Ectodermal cell (in vitro differentiated cells): ENCODE measurements around the gene OPN1MW2.
"Not testable (repeated sequence)": the region's sequence is repeated elsewhere in the genome, so short reads cannot be mapped to it uniquely, and the experiment has no call there.

Experiments
- H3K27ac ChIP-seq: 2 replicates; pipeline ENCODE4 v1.7.0; 2013; ENCODE audit warnings: mild to moderate bottlenecking, low read depth, low read length; ENCODE audit not compliant: insufficient read depth, poor library complexity, severe bottlenecking
- H3K27me3 ChIP-seq: 2 replicates; pipeline ENCODE4 v1.7.0; 2013; ENCODE audit warnings: mild to moderate bottlenecking, low read length; ENCODE audit not compliant: insufficient read depth, control insufficient read depth, poor library complexity, severe bottlenecking
- H3K36me3 ChIP-seq: one replicate; pipeline ENCODE4 v1.7.0; 2013; ENCODE audit warnings: low read length; ENCODE audit not compliant: control insufficient read depth, insufficient read depth
- H3K4me1 ChIP-seq: one replicate; pipeline ENCODE4 v1.7.0; 2013; ENCODE audit warnings: low read length; ENCODE audit not compliant: control insufficient read depth, insufficient read depth
- H3K4me3 ChIP-seq: 2 replicates; pipeline ENCODE4 v1.7.0; 2013; ENCODE audit warnings: low read depth, low read length, control low read depth; ENCODE audit not compliant: insufficient read depth
- H3K9me3 ChIP-seq: 2 replicates; pipeline ENCODE4 v1.7.0; 2013; ENCODE audit warnings: mild to moderate bottlenecking, low read length, moderate library complexity; ENCODE audit not compliant: control insufficient read depth
- WGBS, 2 experiments: methylation state at CpG; one replicate each; pipeline ENCODE4 v1.1.7; 2013; ENCODE audit warnings: missing lambda C conversion rate in 2 of 2; 5-methylcytosine and 5-hydroxymethylcytosine counted together

OPN1MW2 gene

DNA sequence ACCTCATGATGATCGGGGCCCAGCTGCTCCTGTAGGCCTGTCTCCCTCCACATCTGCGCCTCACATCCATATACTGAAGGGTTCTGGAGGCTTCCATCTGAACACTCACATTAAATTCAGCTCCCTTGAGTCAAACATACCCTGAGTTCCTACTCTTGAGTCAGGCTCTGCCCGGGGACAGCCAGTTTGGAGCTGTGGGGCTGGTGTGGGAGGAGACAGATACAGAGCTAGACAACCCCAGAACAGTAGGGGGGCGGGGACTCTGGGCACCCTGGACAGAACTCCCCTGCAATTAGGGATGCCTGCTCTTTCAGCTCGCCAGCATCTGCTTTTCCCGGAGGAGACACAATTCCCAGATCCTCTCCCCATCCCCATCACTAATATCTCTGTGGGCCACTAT, 43.5 kb downstream of the OPN1MW2 start:
- H3K4me3 ChIP-seq, H3K4me1 ChIP-seq, H3K9me3 ChIP-seq, H3K27me3 ChIP-seq, H3K27ac ChIP-seq, H3K36me3 ChIP-seq: not testable (repeated sequence)
- WGBS, 2 experiments: no CpG with 5 or more reads among the region's 6 CpGs

DNA sequence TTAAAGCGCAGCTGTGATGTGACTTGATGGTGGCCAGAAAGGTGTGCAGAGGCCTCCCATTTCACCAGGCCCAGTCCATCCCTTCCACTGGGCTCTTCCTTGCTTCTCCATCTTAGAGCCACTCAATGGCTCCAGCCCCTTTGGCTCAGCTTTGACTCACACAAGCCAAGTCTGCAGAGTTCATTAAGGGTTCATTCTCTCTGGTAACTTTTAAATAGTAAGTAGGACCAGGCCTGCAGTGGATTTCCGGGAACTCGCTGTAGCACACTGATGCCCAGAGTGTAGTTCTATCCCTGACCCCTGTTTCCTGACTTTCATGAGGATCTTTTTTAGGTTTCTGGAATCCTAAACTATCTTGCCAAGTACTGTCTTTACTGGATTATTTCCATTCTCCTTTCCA, 49.7 kb downstream of the OPN1MW2 start:
- not testable (repeated sequence) for H3K4me3 ChIP-seq, H3K36me3 ChIP-seq, H3K27ac ChIP-seq, H3K4me1 ChIP-seq, H3K27me3 ChIP-seq, H3K9me3 ChIP-seq
- no CpG with 5 or more reads among the region's 3 CpGs for WGBS, 2 experiments
